Peyer's patch (tissue), 4 donors: ENCODE measurements around the gene C3orf20.

Experiments
- POLR2A ChIP-seq, 2 donors: fragments of 450-650 bp; IDR thresholded peaks; one replicate each; pipeline ENCODE4 v1.5.1; 2017; ENCODE audit warnings: antibody characterized with exemption in 2 of 2, mild to moderate bottlenecking in 2 of 2, moderate library complexity in 2 of 2
- TF ChIP-seq, protein P1 (sequence below), 6 experiments: fragments of 450-650 bp in 4 of 6; fragments of 200-600 bp in 2 of 6; sonication (generic) in 1 of 6; IDR thresholded peaks; one replicate each; pipeline ENCODE4 v1.5.1; 2017 to 2019; ENCODE audit warnings: antibody characterized with exemption in 6 of 6, mild to moderate bottlenecking in 3 of 6, moderate library complexity in 1 of 6

GRCh38 chr3:14758297-14758696, 83.4 kb downstream of the C3orf20 start:
- TF ChIP-seq, protein P1, sequence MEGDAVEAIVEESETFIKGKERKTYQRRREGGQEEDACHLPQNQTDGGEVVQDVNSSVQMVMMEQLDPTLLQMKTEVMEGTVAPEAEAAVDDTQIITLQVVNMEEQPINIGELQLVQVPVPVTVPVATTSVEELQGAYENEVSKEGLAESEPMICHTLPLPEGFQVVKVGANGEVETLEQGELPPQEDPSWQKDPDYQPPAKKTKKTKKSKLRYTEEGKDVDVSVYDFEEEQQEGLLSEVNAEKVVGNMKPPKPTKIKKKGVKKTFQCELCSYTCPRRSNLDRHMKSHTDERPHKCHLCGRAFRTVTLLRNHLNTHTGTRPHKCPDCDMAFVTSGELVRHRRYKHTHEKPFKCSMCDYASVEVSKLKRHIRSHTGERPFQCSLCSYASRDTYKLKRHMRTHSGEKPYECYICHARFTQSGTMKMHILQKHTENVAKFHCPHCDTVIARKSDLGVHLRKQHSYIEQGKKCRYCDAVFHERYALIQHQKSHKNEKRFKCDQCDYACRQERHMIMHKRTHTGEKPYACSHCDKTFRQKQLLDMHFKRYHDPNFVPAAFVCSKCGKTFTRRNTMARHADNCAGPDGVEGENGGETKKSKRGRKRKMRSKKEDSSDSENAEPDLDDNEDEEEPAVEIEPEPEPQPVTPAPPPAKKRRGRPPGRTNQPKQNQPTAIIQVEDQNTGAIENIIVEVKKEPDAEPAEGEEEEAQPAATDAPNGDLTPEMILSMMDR (IDR thresholded peaks at IDR 0.05), result no peak
- no peak for TF ChIP-seq POLR2A (IDR thresholded peaks at IDR 0.05)
